Measurements from ENCODE around the gene PINLYP.

PINLYP gene

DNA sequence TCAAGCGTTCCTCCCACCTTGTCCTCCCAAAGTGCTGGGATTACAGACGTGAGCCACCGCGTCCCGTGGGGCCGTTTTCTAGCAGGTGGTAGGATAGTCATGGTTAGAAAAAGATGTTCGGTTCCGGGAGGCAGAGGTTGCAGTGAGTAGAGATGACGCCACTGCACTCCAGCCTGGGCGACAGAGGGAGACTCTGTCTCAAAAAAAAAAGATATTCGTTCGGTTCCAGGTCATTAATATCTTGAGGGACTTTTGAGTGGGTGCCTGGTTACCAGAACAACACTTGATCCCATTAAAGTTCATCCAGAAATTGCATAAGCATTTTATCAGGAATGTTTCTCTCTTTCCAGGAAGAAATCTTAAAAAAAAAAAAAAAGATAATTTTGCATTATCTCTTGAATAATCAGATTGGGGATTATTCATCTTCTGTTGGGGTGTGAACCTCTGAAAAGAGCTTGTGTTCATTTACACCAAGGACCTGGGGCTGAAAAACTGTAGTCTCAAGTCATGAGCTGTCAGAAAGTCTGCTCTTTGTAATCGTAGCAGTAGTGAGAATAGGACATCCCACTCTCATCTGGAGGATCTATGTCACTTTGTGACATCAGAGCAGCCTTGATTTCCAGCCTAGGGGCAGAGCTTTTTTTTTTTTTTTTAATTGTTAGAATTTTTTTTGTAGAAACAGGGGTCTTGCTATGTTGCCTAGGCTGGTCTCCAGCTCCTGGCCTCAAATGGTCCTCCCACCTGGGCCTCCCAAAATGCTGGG, 47.6 kb upstream of the PINLYP start:
- no peak overlapping the region for H3K4me3 ChIP-seq (IDR thresholded peaks at IDR 0.05; ENCODE audit: insufficient read depth, low read depth, low read length)

DNA sequence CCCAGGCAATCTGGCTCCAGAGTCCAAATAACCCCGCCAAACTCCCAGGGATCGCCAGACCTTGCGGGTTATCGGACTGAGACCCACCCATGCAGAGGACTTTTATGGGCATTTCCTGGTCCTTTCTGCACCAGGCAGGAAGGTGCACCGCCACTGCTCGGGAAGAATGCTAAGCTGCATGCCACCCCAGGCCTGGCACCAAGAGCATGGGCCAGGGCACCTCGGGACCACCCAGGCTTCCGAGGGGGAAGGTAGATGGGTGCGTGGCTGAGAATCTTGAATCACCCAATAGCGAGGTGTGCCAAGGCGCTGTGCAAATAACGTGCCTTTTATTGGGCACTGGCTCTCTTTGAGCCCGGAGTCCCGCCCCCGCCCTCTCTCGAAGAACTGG, 43.0 kb upstream of the PINLYP start:
- peak overlapping the region; percentile 94 for H3K4me2 ChIP-seq
- peak overlapping the region; percentile 60 for H3K27ac ChIP-seq
- H3K4me1 ChIP-seq (ENCODE audit: low read depth, poor library complexity, severe bottlenecking) = peaks cover 26% of the 10 kb centered on the region

More for the DNA sequence above, 47.6 kb upstream of the PINLYP start:
- Histone ChIP-seq H3K27me3 (ENCODE audit: insufficient read depth, low read depth) (no peaks in the 10 kb centered on the region), H3K9ac (no peak overlapping the region), H3K79me2 (ENCODE audit: insufficient read depth, low read depth) (no peaks in the 10 kb centered on the region), H3K36me3 (ENCODE audit: insufficient read depth) (no peaks in the 10 kb centered on the region), H2AFZ (ENCODE audit: low read depth) (peak overlapping the region; percentile 93), H3K4me2 (peak overlapping the region; percentile 76), H4K20me1 (ENCODE audit: insufficient read depth) (no peaks in the 10 kb centered on the region), H3K4me1 (ENCODE audit: low read depth, poor library complexity, severe bottlenecking) (peaks cover 21% of the 10 kb centered on the region), H3K27ac (no peak overlapping the region)
- TF ChIP-seq, protein P1, sequence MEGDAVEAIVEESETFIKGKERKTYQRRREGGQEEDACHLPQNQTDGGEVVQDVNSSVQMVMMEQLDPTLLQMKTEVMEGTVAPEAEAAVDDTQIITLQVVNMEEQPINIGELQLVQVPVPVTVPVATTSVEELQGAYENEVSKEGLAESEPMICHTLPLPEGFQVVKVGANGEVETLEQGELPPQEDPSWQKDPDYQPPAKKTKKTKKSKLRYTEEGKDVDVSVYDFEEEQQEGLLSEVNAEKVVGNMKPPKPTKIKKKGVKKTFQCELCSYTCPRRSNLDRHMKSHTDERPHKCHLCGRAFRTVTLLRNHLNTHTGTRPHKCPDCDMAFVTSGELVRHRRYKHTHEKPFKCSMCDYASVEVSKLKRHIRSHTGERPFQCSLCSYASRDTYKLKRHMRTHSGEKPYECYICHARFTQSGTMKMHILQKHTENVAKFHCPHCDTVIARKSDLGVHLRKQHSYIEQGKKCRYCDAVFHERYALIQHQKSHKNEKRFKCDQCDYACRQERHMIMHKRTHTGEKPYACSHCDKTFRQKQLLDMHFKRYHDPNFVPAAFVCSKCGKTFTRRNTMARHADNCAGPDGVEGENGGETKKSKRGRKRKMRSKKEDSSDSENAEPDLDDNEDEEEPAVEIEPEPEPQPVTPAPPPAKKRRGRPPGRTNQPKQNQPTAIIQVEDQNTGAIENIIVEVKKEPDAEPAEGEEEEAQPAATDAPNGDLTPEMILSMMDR (conservative IDR thresholded peaks at IDR 0.05; ENCODE audit: low read depth, low read length) = no peak

GRCh38 chr19:43532962-43533545, 42.5 kb upstream of the PINLYP start, which contains the start of gene ZNF575:
TSS of gene ZNF575 (plus strand) at chr19:43533188. CDS start at chr19:43534423, 1,235 bp downstream.
- Histone ChIP-seq H3K27me3 (ENCODE audit: insufficient read depth, low read depth) (no peaks in the 10 kb centered on the region), H3K9ac (peak within 1 kb of the TSS; percentile 54; the same call in 1 of the 2 replicates), H3K4me1 (ENCODE audit: low read depth, poor library complexity, severe bottlenecking) (peaks cover 22% of the 10 kb centered on the region), H3K36me3 (ENCODE audit: insufficient read depth) (no peaks in the 10 kb centered on the region), H3K27ac (peak within 1 kb of the TSS; percentile 60), H3K4me3 (IDR thresholded peaks at IDR 0.05; ENCODE audit: insufficient read depth, low read depth, low read length) (no peak within 1 kb of the TSS), H3K79me2 (ENCODE audit: insufficient read depth, low read depth) (no peaks in the 10 kb centered on the region), H4K20me1 (ENCODE audit: insufficient read depth) (no peaks in the 10 kb centered on the region), H3K4me2 (peak within 1 kb of the TSS; percentile 94), H2AFZ (ENCODE audit: low read depth) (peak within 1 kb of the TSS; percentile 72)
- TF ChIP-seq, protein P1 (conservative IDR thresholded peaks at IDR 0.05; ENCODE audit: low read depth, low read length) = no peak

More for the DNA sequence above, 43.0 kb upstream of the PINLYP start:
- H3K9ac ChIP-seq = peak overlapping the region; percentile 54; the same call in 1 of the 2 replicates
- H3K27me3 ChIP-seq (ENCODE audit: insufficient read depth, low read depth) = no peaks in the 10 kb centered on the region
- no peaks in the 10 kb centered on the region for H3K79me2 ChIP-seq (ENCODE audit: insufficient read depth, low read depth)
- peak overlapping the region; percentile 72 for H2AFZ ChIP-seq (ENCODE audit: low read depth)
- H3K4me3 ChIP-seq (IDR thresholded peaks at IDR 0.05; ENCODE audit: insufficient read depth, low read depth, low read length) = no peak overlapping the region
- H4K20me1 ChIP-seq (ENCODE audit: insufficient read depth) = no peaks in the 10 kb centered on the region
- H3K36me3 ChIP-seq (ENCODE audit: insufficient read depth) = no peaks in the 10 kb centered on the region
- TF ChIP-seq, protein P1 (conservative IDR thresholded peaks at IDR 0.05; ENCODE audit: low read depth, low read length) = no peak

DNA sequence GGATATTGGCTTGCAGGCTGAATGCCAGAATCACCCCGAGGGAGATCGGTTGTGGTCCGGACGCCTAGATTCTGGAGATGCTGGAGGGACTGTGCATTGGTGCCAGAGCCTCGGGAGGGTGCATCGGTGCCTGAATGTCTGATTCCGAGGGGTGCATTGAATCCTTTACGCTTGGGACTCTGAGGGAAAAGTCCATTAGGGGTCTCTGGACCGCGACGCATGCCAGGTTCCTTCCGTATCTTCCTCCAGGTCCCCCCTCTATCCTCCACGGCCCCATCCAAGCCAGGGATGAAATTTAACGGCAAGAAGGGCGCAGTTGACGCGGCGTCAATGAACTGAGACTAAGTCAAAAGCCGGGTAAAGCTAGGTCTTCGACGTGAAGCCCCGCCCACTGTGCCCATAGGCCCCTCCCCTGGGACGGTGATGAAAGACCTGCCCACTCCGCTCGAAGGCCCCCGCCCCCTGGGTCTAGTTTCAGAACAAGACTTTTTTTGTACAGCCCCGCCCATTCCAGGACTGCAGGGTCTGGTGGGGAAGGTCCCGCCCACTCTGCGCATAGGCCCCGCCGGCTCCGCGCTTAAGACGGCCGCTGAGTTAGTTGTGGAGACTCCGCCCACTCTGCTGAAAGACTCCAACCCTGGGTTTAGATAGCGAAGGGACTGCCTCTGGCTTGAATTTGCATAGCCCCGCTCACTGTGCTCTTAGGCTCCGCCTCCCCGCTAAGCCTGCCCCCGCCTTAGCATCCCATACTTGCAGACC, 41.9 kb upstream of the PINLYP start:
- peak overlapping the region; percentile 23; the same call in 1 of the 2 replicates for H3K9ac ChIP-seq

More for the DNA sequence above, 41.9 kb upstream of the PINLYP start:
- Histone ChIP-seq H2AFZ (ENCODE audit: low read depth) (peak overlapping the region; percentile 72), H3K4me2 (peak overlapping the region; percentile 94), H3K27me3 (ENCODE audit: insufficient read depth, low read depth) (no peaks in the 10 kb centered on the region), H3K36me3 (ENCODE audit: insufficient read depth) (no peaks in the 10 kb centered on the region), H3K27ac (peak overlapping the region; percentile 60), H4K20me1 (ENCODE audit: insufficient read depth) (no peaks in the 10 kb centered on the region), H3K4me3 (IDR thresholded peaks at IDR 0.05; ENCODE audit: insufficient read depth, low read depth, low read length) (no peak overlapping the region), H3K4me1 (ENCODE audit: low read depth, poor library complexity, severe bottlenecking) (peaks cover 19% of the 10 kb centered on the region), H3K79me2 (ENCODE audit: insufficient read depth, low read depth) (no peaks in the 10 kb centered on the region)
- TF ChIP-seq, protein P1 (conservative IDR thresholded peaks at IDR 0.05; ENCODE audit: low read depth, low read length) = no peak

All from KMS-11 (cell line).